Ishikawa (cell line): Measurements from ENCODE around the gene RHOT2.
A peak's percentile ranks its signal among the peaks of the same experiment; 100 is the strongest.

Experiments used
- CEBPB ChIP-seq: IDR thresholded peaks from 2 replicates; pipeline ENCODE4 v1.6.1; 2012
- CREB1 ChIP-seq: IDR thresholded peaks from 2 replicates; pipeline ENCODE4 v1.6.1; 2012; ENCODE audit warnings: low read depth
- EGR1 ChIP-seq: IDR thresholded peaks from 2 replicates; pipeline ENCODE4 v1.6.1; 2012
- EP300 ChIP-seq: IDR thresholded peaks from 2 replicates; pipeline ENCODE4 v1.6.1; 2012; ENCODE audit warnings: borderline replicate concordance
- FOXM1 ChIP-seq: IDR thresholded peaks from 2 replicates; pipeline ENCODE4 v1.6.1; 2012; ENCODE audit warnings: low read depth, borderline replicate concordance
- MAX ChIP-seq: IDR thresholded peaks from 2 replicates; pipeline ENCODE4 v1.6.1; 2012
- NFIC ChIP-seq: IDR thresholded peaks from 2 replicates; pipeline ENCODE4 v1.6.1; 2012
- RAD21 ChIP-seq: IDR thresholded peaks from 2 replicates; pipeline ENCODE4 v1.6.1; 2012; ENCODE audit warnings: low read depth
- TAF1 ChIP-seq: IDR thresholded peaks from 2 replicates; pipeline ENCODE4 v1.6.1; 2012; ENCODE audit warnings: low read depth, mild to moderate bottlenecking
- TCF12 ChIP-seq: IDR thresholded peaks from 2 replicates; pipeline ENCODE4 v1.6.1; 2012; ENCODE audit warnings: low read depth
- TEAD4 ChIP-seq: IDR thresholded peaks from 2 replicates; pipeline ENCODE4 v1.6.1; 2012
- YY1 ChIP-seq: IDR thresholded peaks from 2 replicates; pipeline ENCODE4 v1.6.1; 2012; ENCODE audit warnings: low read depth
- ZBTB7A ChIP-seq: IDR thresholded peaks from 2 replicates; pipeline ENCODE4 v1.6.1; 2012; ENCODE audit warnings: low read depth
- TF ChIP-seq, protein P1 (sequence below): IDR thresholded peaks from 2 replicates; pipeline ENCODE4 v1.6.1; 2012
- TF ChIP-seq, protein P2 (sequence below): IDR thresholded peaks from 2 replicates; pipeline ENCODE4 v1.6.1; 2012; ENCODE audit warnings: low read depth, mild to moderate bottlenecking

The RHOT2 gene

GRCh38 chr16:627454-628239, 40.3 kb upstream of the RHOT2 start:
- peak; percentile 63 for TF ChIP-seq NFIC
- TF ChIP-seq MAX, result peak; percentile 78
- no peak for TF ChIP-seq CEBPB

DNA sequence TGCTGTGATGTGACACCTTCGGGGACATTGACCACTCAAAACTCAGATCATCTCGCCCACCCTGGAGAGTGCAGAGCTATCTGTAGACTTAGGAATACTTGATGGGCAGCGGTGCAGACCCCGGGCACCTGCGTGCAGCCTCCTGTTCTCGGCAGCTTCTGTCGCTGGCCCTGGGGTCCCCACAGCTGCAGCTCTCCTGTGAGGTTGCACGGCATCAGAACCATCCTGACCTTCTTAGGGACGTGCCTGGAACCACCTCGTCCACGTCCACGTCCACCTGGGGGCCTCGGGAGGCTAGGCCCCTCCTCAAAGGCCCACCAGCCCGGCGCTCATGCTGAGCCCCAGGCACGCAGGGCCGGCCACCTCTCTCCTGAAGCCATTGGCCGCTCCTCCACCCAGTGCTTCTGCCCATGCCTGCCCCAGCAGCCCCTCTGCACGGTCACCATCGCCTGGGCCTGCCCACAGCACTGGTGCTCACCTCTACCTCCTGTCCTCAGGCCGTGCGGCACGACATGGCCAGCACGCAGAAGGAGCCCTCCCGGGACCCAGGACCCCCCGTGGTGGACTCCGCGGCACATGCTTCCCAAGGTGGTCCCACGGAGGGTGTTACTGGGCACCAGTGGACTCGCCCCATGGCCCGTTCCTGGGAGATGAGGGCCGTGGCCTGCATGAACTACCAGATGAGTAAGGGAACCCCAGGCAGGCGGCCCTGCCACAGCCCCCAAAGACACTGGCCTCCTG, 39.4 kb upstream of the RHOT2 start:
- TF ChIP-seq EP300 (no peak), MAX (no peak), TAF1 (no peak), TCF12 (no peak), EGR1 (no peak), FOXM1 (no peak), ZBTB7A (no peak)
- TF ChIP-seq, protein P1, sequence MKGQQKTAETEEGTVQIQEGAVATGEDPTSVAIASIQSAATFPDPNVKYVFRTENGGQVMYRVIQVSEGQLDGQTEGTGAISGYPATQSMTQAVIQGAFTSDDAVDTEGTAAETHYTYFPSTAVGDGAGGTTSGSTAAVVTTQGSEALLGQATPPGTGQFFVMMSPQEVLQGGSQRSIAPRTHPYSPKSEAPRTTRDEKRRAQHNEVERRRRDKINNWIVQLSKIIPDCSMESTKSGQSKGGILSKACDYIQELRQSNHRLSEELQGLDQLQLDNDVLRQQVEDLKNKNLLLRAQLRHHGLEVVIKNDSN, result no peak

DNA sequence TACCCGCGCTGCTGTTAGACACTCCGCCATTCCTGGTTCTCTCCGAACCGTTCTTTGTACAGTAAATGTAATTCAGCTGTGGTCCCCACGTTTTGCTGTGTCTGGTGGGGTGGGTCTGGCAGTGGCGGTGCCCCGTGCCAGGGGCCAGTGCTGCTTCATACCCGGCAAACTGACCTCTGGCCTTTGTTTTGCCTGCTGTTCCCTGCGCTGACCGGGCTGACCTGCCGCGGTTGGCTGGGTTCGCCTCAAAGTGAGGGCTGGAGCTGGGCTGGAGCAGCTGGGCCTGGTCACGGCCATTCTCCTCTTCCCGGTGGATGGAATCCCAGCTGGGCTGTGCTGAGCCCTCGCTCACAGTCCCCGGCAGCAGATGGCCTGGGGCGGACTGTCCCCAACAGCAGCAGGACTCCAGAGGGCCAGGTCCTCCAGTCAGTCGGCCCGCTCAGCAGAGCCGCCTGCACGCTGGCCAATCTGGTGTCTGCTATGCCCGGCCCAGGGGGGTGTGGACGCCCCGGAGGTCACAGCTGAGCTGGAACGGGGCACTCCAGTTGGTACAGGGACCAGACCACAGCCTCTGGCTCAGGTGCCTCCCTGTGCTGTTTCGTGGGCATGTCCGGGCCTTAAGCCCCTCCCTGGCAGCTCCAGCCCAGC, 38.6 kb upstream of the RHOT2 start:
- TF ChIP-seq, protein P2, sequence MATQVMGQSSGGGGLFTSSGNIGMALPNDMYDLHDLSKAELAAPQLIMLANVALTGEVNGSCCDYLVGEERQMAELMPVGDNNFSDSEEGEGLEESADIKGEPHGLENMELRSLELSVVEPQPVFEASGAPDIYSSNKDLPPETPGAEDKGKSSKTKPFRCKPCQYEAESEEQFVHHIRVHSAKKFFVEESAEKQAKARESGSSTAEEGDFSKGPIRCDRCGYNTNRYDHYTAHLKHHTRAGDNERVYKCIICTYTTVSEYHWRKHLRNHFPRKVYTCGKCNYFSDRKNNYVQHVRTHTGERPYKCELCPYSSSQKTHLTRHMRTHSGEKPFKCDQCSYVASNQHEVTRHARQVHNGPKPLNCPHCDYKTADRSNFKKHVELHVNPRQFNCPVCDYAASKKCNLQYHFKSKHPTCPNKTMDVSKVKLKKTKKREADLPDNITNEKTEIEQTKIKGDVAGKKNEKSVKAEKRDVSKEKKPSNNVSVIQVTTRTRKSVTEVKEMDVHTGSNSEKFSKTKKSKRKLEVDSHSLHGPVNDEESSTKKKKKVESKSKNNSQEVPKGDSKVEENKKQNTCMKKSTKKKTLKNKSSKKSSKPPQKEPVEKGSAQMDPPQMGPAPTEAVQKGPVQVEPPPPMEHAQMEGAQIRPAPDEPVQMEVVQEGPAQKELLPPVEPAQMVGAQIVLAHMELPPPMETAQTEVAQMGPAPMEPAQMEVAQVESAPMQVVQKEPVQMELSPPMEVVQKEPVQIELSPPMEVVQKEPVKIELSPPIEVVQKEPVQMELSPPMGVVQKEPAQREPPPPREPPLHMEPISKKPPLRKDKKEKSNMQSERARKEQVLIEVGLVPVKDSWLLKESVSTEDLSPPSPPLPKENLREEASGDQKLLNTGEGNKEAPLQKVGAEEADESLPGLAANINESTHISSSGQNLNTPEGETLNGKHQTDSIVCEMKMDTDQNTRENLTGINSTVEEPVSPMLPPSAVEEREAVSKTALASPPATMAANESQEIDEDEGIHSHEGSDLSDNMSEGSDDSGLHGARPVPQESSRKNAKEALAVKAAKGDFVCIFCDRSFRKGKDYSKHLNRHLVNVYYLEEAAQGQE, result no peak
- TF ChIP-seq ZBTB7A, result no peak
- TF ChIP-seq EP300, result no peak
- no peak for TF ChIP-seq EGR1
- TF ChIP-seq FOXM1, result no peak
- no peak for TF ChIP-seq TEAD4

- TF ChIP-seq ZBTB7A (no peak), EP300 (no peak), RAD21 (no peak), MAX (no peak), FOXM1 (no peak), CREB1 (no peak), CEBPB (no peak), TAF1 (no peak), NFIC (no peak), YY1 (no peak), TEAD4 (no peak), EGR1 (no peak), TCF12 (no peak)
- TF ChIP-seq, protein P1, result no peak
- TF ChIP-seq, protein P2, result no peak
These were observed 38.1 kb upstream of the RHOT2 start for GRCh38 chr16:629833-630248.

DNA sequence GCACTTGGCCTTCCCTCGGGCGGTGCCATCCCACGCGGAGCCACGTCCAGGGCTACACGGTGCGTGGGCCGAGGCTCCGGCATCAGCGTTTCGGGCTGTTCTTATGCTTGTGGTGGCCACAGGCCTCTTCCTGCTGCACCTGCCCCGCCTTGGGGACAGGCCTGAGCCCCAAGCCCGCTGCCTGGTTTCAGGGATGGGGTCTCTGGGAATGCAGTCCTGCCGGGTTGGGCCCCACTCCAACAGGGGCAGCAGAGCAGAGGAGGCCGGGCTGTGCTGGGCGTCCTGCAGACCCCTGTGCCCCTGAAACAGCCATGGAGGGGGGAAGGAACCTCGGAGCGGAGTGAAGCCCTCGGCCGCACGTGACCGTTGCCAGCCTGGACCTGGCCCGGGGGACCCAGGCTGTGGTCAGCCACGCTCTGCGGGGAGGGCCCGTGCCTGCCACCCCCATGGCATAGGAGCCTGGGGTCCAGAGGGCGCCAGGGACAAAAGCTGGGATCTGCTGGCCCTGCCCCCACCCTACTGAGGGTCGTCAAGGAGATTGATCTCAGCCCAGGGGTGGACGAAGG, 37.6 kb upstream of the RHOT2 start:
- TF ChIP-seq TAF1 (no peak), CREB1 (no peak), NFIC (no peak), MAX (no peak), CEBPB (no peak), TEAD4 (no peak), YY1 (no peak), EP300 (no peak), FOXM1 (no peak), ZBTB7A (no peak)
- TF ChIP-seq, protein P2, result no peak
- TF ChIP-seq, protein P1, result no peak
